ENCODE results near the gene CACYBP. TPM values are rescaled to one million over a fixed set of nuclear protein-coding genes. Genes with fewer than 3 reads are reported as not detected.

Gene CACYBP
- total and polyA plus RNA-seq, 2 of the 13 experiments (the other 11 are each of a cell fraction or from before 2014, with no cell fraction given): 18.4 to 183 TPM

DNA sequence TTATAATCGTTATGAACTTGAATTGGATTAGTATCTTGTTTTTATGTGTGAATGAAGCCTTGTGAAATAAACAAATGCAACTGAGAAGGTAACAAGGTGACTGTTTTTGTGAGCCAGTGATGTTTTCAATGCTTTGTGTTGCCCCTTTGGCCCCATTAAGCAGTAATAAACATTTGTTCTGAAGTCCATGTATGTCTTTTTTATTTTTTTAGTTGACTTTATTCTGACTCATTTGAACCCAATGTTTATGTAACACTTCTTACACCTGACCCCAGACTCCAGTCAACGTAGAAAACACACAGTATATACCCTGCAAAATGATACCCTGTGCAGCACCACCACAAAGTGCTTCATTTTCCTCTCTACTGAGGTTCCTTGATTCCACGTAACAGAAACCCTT lies 4.6 kb upstream of the CACYBP start (continued):
- TF ChIP-seq, protein P1, sequence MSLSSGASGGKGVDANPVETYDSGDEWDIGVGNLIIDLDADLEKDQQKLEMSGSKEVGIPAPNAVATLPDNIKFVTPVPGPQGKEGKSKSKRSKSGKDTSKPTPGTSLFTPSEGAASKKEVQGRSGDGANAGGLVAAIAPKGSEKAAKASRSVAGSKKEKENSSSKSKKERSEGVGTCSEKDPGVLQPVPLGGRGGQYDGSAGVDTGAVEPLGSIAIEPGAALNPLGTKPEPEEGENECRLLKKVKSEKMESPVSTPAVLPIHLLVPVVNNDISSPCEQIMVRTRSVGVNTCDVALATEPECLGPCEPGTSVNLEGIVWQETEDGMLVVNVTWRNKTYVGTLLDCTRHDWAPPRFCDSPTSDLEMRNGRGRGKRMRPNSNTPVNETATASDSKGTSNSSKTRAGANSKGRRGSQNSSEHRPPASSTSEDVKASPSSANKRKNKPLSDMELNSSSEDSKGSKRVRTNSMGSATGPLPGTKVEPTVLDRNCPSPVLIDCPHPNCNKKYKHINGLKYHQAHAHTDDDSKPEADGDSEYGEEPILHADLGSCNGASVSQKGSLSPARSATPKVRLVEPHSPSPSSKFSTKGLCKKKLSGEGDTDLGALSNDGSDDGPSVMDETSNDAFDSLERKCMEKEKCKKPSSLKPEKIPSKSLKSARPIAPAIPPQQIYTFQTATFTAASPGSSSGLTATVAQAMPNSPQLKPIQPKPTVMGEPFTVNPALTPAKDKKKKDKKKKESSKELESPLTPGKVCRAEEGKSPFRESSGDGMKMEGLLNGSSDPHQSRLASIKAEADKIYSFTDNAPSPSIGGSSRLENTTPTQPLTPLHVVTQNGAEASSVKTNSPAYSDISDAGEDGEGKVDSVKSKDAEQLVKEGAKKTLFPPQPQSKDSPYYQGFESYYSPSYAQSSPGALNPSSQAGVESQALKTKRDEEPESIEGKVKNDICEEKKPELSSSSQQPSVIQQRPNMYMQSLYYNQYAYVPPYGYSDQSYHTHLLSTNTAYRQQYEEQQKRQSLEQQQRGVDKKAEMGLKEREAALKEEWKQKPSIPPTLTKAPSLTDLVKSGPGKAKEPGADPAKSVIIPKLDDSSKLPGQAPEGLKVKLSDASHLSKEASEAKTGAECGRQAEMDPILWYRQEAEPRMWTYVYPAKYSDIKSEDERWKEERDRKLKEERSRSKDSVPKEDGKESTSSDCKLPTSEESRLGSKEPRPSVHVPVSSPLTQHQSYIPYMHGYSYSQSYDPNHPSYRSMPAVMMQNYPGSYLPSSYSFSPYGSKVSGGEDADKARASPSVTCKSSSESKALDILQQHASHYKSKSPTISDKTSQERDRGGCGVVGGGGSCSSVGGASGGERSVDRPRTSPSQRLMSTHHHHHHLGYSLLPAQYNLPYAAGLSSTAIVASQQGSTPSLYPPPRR (CRISPR knock-in tag; IDR thresholded peaks at IDR 0.05; ENCODE audit: borderline replicate concordance): 0 out of 2 replicates have a peak, but pooled peaks have one; percentile 20
- 0 out of 2 replicates have a peak, but pooled peaks have one; percentile 52 for TF ChIP-seq ARID3A (IDR thresholded peaks at IDR 0.05; ENCODE audit: low read depth, low read length)
- TF ChIP-seq, protein P2, sequence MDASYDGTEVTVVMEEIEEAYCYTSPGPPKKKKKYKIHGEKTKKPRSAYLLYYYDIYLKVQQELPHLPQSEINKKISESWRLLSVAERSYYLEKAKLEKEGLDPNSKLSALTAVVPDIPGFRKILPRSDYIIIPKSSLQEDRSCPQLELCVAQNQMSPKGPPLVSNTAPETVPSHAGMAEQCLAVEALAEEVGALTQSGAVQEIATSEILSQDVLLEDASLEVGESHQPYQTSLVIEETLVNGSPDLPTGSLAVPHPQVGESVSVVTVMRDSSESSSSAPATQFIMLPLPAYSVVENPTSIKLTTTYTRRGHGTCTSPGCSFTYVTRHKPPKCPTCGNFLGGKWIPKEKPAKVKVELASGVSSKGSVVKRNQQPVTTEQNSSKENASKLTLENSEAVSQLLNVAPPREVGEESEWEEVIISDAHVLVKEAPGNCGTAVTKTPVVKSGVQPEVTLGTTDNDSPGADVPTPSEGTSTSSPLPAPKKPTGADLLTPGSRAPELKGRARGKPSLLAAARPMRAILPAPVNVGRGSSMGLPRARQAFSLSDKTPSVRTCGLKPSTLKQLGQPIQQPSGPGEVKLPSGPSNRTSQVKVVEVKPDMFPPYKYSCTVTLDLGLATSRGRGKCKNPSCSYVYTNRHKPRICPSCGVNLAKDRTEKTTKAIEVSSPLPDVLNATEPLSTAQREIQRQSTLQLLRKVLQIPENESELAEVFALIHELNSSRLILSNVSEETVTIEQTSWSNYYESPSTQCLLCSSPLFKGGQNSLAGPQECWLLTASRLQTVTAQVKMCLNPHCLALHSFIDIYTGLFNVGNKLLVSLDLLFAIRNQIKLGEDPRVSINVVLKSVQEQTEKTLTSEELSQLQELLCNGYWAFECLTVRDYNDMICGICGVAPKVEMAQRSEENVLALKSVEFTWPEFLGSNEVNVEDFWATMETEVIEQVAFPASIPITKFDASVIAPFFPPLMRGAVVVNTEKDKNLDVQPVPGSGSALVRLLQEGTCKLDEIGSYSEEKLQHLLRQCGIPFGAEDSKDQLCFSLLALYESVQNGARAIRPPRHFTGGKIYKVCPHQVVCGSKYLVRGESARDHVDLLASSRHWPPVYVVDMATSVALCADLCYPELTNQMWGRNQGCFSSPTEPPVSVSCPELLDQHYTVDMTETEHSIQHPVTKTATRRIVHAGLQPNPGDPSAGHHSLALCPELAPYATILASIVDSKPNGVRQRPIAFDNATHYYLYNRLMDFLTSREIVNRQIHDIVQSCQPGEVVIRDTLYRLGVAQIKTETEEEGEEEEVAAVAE (CRISPR knock-in tag; IDR thresholded peaks at IDR 0.05; ENCODE audit: borderline replicate concordance): no peak
- peak; percentile 50; the same call in 1 of the 2 replicates for TF ChIP-seq FOSL2 (CRISPR knock-in tag; IDR thresholded peaks at IDR 0.05)
- TF ChIP-seq SALL2 (CRISPR knock-in tag; IDR thresholded peaks at IDR 0.05): no peak
- TF ChIP-seq, protein P3, sequence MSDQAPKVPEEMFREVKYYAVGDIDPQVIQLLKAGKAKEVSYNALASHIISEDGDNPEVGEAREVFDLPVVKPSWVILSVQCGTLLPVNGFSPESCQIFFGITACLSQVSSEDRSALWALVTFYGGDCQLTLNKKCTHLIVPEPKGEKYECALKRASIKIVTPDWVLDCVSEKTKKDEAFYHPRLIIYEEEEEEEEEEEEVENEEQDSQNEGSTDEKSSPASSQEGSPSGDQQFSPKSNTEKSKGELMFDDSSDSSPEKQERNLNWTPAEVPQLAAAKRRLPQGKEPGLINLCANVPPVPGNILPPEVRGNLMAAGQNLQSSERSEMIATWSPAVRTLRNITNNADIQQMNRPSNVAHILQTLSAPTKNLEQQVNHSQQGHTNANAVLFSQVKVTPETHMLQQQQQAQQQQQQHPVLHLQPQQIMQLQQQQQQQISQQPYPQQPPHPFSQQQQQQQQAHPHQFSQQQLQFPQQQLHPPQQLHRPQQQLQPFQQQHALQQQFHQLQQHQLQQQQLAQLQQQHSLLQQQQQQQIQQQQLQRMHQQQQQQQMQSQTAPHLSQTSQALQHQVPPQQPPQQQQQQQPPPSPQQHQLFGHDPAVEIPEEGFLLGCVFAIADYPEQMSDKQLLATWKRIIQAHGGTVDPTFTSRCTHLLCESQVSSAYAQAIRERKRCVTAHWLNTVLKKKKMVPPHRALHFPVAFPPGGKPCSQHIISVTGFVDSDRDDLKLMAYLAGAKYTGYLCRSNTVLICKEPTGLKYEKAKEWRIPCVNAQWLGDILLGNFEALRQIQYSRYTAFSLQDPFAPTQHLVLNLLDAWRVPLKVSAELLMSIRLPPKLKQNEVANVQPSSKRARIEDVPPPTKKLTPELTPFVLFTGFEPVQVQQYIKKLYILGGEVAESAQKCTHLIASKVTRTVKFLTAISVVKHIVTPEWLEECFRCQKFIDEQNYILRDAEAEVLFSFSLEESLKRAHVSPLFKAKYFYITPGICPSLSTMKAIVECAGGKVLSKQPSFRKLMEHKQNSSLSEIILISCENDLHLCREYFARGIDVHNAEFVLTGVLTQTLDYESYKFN (CRISPR knock-in tag; conservative IDR thresholded peaks at IDR 0.05): peak; percentile 75
- TF ChIP-seq RARA (CRISPR knock-in tag; IDR thresholded peaks at IDR 0.05): peak; percentile 61
- TF ChIP-seq ZNF484 (CRISPR knock-in tag; IDR thresholded peaks at IDR 0.05; ENCODE audit: borderline replicate concordance, low read depth): no peak
- no peak for TF ChIP-seq ADNP (CRISPR knock-in tag; IDR thresholded peaks at IDR 0.05)
- TF ChIP-seq, protein P4, sequence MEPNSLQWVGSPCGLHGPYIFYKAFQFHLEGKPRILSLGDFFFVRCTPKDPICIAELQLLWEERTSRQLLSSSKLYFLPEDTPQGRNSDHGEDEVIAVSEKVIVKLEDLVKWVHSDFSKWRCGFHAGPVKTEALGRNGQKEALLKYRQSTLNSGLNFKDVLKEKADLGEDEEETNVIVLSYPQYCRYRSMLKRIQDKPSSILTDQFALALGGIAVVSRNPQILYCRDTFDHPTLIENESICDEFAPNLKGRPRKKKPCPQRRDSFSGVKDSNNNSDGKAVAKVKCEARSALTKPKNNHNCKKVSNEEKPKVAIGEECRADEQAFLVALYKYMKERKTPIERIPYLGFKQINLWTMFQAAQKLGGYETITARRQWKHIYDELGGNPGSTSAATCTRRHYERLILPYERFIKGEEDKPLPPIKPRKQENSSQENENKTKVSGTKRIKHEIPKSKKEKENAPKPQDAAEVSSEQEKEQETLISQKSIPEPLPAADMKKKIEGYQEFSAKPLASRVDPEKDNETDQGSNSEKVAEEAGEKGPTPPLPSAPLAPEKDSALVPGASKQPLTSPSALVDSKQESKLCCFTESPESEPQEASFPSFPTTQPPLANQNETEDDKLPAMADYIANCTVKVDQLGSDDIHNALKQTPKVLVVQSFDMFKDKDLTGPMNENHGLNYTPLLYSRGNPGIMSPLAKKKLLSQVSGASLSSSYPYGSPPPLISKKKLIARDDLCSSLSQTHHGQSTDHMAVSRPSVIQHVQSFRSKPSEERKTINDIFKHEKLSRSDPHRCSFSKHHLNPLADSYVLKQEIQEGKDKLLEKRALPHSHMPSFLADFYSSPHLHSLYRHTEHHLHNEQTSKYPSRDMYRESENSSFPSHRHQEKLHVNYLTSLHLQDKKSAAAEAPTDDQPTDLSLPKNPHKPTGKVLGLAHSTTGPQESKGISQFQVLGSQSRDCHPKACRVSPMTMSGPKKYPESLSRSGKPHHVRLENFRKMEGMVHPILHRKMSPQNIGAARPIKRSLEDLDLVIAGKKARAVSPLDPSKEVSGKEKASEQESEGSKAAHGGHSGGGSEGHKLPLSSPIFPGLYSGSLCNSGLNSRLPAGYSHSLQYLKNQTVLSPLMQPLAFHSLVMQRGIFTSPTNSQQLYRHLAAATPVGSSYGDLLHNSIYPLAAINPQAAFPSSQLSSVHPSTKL (CRISPR knock-in tag; IDR thresholded peaks at IDR 0.05): peak; percentile 52; the same call in 1 of the 2 replicates

Measured in HepG2 (cell line).